Cerebellar nuclear complex (tissue), 1 donor: ENCODE results near the gene B4GAT1.

Source experiments
- DNase-seq, 2 experiments: peaks; one replicate each; lab custom pipeline; 2025; lab: John Stamatoyannopoulos, UW

The B4GAT1 gene

GRCh38 chr11:66336234-66337102 lies 11.0 kb downstream of the B4GAT1 start, which contains the start of gene RIN1:
RIN1 (minus strand) TSS chr11:66336434; CDS start chr11:66336402, 32 bp downstream.
- peak; percentile 55 to 82 for DNase-seq

GRCh38 chr11:66335531-66336233 lies 11.7 kb downstream of the B4GAT1 start:
- no peak for DNase-seq

DNA sequence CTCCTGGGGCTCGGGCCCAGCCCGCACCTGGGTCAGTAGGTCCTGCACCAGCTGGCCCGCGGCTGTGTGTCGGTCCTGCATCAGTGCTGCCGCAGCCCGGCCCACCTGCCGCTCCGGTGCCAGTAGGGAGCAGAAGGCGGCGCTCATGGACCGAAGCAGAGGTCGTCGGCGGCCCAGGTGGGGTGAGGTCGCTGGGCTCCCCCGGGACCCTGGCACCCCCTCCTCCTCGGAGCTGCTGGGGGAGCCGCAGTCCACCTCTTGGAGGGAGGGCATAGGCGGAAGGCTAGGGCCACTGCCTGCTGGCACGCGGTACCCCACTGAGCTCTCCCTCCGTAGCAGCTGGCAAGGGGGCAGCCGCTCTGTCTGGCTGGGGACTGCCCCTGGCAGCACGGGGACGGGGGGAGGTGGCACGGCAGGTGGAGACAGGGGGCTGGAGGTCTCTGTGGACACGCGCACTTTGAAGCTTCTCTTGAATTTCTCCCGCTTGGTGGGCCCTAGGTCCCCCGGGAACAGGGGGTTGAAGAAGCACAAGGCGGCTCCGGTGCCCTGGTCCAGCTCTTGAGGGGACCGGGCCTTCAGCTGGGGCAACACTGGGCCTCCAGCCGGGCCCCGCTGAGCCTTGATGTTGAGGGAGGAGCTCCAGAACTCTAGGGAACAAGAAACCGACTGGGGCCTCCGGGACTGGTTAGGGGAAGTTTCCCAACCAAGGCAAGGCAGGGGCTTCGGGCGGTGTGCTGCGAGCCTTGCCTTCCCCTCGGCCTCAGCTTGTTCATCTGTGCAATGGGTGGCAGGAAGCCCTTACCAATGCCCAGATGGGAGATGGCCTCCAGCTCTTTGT lies 12.6 kb downstream of the B4GAT1 start:
- DNase-seq, result no peak

GRCh38 chr11:66333896-66334604 lies 13.4 kb downstream of the B4GAT1 start:
- no peak for DNase-seq

GRCh38 chr11:66333220-66333877 lies 14.1 kb downstream of the B4GAT1 start:
- no peak for DNase-seq

- no peak for DNase-seq
Measured at GRCh38 chr11:66332371-66333219, 14.8 kb downstream of the B4GAT1 start.

GRCh38 chr11:66331542-66332370 lies 15.7 kb downstream of the B4GAT1 start:
- no peak for DNase-seq

GRCh38 chr11:66330931-66331330 lies 16.5 kb downstream of the B4GAT1 start:
- no peak for DNase-seq

DNA sequence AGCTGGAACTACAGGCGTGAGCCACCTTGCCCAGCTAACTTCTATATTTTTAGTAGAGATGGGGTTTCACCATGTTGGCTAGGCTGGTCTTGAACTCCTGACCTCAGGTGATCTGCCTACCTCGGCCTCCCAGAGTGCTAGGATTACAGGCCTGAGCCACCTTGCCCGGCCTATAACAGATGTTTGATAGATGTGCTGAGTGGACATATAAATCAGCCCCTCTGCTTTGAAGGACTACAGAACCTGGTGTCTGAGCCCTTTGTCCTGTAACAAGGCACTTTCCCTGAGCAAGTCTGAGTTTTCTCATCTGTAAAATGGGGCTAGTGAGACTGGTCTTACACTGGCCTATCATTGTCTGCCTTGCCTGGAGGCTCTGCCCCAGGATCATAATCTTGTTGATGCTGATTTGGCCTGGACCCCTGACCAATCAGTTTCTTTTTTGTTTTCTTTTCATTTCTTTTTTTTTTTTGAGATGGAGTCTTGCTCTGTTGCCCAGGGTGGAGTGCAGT lies 18.2 kb downstream of the B4GAT1 start:
- no peak for DNase-seq

DNA sequence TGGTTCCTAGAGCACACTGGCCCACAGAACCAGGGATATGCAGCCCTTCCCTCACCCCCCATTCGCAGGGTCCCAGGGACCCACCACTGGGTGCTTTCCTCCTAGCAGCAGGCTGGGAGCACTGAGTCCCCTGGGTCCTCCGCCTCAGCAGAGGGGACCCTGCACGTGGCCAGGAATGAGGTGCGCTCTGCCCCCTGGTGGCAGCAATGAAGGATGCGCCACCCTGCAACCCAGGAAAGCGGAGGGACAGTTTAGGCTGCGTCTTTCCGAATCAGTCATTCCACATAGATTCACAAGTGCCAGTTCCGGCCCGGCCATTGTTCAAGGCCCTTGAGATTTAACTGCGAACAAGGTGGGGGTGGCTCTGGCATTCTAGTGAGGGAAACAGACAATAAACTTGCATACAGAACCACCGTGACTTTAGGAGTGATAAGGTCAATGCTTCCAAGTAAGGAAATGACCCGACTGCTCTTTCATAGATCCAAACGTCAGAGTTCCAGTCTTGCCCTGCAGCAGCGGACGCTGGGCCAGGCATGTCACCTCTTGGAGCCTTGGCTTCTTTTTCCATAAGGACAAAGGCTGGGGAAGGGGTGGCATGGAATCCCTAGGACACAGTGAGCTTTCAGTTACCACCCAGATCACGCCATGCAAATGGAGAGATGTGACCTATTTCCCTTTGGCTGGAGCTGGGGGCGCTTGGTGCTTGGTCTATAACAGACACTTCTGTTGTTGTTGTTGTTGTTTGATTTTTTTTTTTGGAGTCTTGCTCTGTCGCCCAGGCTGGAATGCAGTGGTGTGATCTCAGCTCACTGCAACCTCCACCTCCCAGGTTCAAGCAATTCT lies 18.9 kb downstream of the B4GAT1 start:
- DNase-seq, result no peak

- no peak for DNase-seq
Measured at GRCh38 chr11:66328031-66328301, 19.5 kb downstream of the B4GAT1 start.

- DNase-seq, result no peak
Measured at GRCh38 chr11:66327171-66328030, 20.0 kb downstream of the B4GAT1 start.

GRCh38 chr11:66326261-66327111 lies 20.9 kb downstream of the B4GAT1 start:
- DNase-seq, result no peak

GRCh38 chr11:66325263-66325671 lies 22.2 kb downstream of the B4GAT1 start:
- DNase-seq, result no peak

DNA sequence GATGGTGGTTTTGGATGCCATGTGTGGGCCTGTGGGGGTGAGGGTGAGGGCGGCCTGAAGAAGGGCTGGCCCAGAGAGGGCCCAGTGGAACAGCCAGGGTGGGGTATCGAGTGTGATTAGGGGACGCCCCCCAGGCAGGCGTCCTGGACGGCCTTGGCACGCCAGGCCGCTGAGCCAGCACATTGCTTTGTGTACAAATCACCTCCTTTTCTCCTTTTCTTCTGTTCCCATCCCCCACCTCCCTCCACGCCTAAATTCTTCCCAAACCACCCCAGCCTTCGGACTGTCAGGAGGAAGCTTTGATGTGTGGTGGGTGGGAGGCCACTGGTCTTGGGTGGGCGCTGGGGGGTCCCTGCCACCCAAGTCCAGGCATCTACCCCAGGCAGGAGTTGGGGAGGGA lies 22.8 kb downstream of the B4GAT1 start:
- DNase-seq, result no peak

- DNase-seq, result no peak
Measured at GRCh38 chr11:66323684-66324083, 23.7 kb downstream of the B4GAT1 start.
